HG03469 (cell line): ENCODE data around the gene GMDS.

ENCODE experiments used
- ATAC-seq: cut with Tn5 transposase; IDR thresholded peaks from one replicate; pipeline ENCODE4 v1.9.1; 2021; ENCODE audit warnings: mild to moderate bottlenecking, moderate library complexity, moderate number of reproducible peaks; ENCODE audit not compliant: unreplicated experiment

GMDS gene

GRCh38 chr6:2007165-2007564, 238.2 kb downstream of the GMDS start:
- no peak for ATAC-seq

- ATAC-seq, result no peak
Measured at GRCh38 chr6:2004888-2005287, 240.5 kb downstream of the GMDS start.

GRCh38 chr6:2000962-2001361, 244.4 kb downstream of the GMDS start:
- ATAC-seq, result no peak

- ATAC-seq, result no peak
Measured at GRCh38 chr6:1997702-1998101, 247.7 kb downstream of the GMDS start.

GRCh38 chr6:1995636-1996035, 249.8 kb downstream of the GMDS start:
- ATAC-seq, result no peak

GRCh38 chr6:1993042-1993441, 252.4 kb downstream of the GMDS start:
- no peak for ATAC-seq

GRCh38 chr6:1991332-1991878, 254.0 kb downstream of the GMDS start:
- no peak for ATAC-seq

GRCh38 chr6:1988843-1989242, 256.6 kb downstream of the GMDS start:
- no peak for ATAC-seq

GRCh38 chr6:1987640-1988039, 257.8 kb downstream of the GMDS start:
- no peak for ATAC-seq

- no peak for ATAC-seq
Measured at GRCh38 chr6:1986454-1987243, 258.8 kb downstream of the GMDS start.

- no peak for ATAC-seq
Measured at GRCh38 chr6:1984346-1984994, 260.9 kb downstream of the GMDS start.

- ATAC-seq, result no peak
Measured at GRCh38 chr6:1983850-1984249, 261.6 kb downstream of the GMDS start.

- no peak for ATAC-seq
Measured at GRCh38 chr6:1972962-1973361, 272.4 kb downstream of the GMDS start.

GRCh38 chr6:1971612-1972011, 273.8 kb downstream of the GMDS start:
- ATAC-seq, result no peak

- ATAC-seq, result no peak
Measured at GRCh38 chr6:1970151-1970561, 275.2 kb downstream of the GMDS start.

GRCh38 chr6:1966713-1967112, 278.7 kb downstream of the GMDS start:
- no peak for ATAC-seq

GRCh38 chr6:1965596-1966224, 279.7 kb downstream of the GMDS start:
- no peak for ATAC-seq

- ATAC-seq, result no peak
Measured at GRCh38 chr6:1963596-1963995, 281.8 kb downstream of the GMDS start.

GRCh38 chr6:1962201-1962600, 283.2 kb downstream of the GMDS start:
- ATAC-seq, result no peak

- no peak for ATAC-seq
Measured at GRCh38 chr6:1960486-1961142, 284.8 kb downstream of the GMDS start.

- ATAC-seq, result no peak
Measured at GRCh38 chr6:1958257-1958656, 287.1 kb downstream of the GMDS start.
